HG03175 (cell line): ENCODE results near the gene SPINT3.
A peak's percentile ranks its signal among the peaks of the same experiment; 100 is the strongest.

Experiments used
- ATAC-seq: cut with Tn5 transposase; IDR thresholded peaks from one replicate; pipeline ENCODE4 v1.9.1; 2021; ENCODE audit warnings: mild to moderate bottlenecking, moderate library complexity; ENCODE audit not compliant: unreplicated experiment

The SPINT3 gene

GRCh38 chr20:45462711-45463509 lies 52.5 kb downstream of the SPINT3 start:
- ATAC-seq = peak; percentile 52
